Astrocyte of the spinal cord (primary cell): ENCODE results near the gene KLHL29.

Experiments
- DNase-seq: peaks from one replicate; pipeline ENCODE4 v3.0.0; 2011; ENCODE audit warnings: low read depth, low spot score
- H3K4me3 ChIP-seq: 2 replicates; pipeline ENCODE4 v1.5.1; 2011; ENCODE audit warnings: low read depth, mild to moderate bottlenecking, low read length, moderate library complexity
- in situ Hi-C: cut with HindIII; loops from 2 replicates; pipeline ENCODE4 v1.10.0; 2017; ENCODE audit warnings: low sequenced_read_pairs
- TF ChIP-seq, protein P1 (sequence below): IDR thresholded peaks from 2 replicates; pipeline ENCODE4 v1.5.1; 2012; ENCODE audit warnings: low read depth, mild to moderate bottlenecking, low read length, inconsistent platforms

KLHL29 gene

DNA sequence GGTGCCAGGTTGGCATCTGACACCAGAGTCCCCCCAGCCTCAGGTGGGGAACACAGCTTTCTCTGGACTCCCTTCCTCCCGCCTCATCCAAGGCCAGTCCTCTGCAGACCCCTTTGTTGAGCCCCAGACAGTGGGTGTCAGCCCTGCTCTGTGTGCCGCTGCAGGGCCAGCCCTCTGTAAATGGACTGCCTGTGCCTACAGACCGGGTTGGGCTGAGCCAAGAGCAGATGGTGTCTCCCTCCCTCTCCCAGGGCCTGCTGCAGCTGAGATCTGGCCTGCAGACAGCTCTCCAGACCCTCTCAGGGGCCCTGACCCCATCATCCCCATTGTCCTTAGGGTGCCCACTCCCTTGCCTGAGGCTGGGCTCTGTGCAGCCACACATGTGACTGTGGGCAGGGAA is 160.8 kb downstream of the KLHL29 start:
- no peak for DNase-seq
- no peak overlapping the region for H3K4me3 ChIP-seq
- in situ Hi-C loops: no loop called here
- TF ChIP-seq, protein P1, sequence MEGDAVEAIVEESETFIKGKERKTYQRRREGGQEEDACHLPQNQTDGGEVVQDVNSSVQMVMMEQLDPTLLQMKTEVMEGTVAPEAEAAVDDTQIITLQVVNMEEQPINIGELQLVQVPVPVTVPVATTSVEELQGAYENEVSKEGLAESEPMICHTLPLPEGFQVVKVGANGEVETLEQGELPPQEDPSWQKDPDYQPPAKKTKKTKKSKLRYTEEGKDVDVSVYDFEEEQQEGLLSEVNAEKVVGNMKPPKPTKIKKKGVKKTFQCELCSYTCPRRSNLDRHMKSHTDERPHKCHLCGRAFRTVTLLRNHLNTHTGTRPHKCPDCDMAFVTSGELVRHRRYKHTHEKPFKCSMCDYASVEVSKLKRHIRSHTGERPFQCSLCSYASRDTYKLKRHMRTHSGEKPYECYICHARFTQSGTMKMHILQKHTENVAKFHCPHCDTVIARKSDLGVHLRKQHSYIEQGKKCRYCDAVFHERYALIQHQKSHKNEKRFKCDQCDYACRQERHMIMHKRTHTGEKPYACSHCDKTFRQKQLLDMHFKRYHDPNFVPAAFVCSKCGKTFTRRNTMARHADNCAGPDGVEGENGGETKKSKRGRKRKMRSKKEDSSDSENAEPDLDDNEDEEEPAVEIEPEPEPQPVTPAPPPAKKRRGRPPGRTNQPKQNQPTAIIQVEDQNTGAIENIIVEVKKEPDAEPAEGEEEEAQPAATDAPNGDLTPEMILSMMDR: no peak

DNA sequence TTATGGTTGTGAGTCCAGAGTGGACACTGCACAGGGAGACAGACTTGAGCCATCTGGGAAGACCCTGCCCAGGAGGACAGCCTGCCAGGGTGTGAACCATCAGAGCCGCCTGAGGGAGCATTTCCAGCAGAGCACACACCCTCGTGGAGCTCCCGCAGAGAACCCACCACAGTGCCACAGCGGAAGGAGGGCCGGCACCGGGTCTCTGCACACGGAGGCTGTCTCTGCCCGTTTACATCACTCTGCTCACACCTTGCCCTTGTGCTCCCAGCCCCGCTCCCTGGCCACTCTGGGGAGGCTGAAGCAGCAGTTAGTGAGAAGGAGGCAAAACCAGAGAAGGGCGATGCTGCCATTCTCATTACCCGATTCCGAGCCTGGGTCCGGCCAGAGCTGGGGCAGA is 161.9 kb downstream of the KLHL29 start:
- in situ Hi-C loops: no loop called here
- TF ChIP-seq, protein P1: no peak
- no peak overlapping the region for H3K4me3 ChIP-seq
- DNase-seq: no peak

DNA sequence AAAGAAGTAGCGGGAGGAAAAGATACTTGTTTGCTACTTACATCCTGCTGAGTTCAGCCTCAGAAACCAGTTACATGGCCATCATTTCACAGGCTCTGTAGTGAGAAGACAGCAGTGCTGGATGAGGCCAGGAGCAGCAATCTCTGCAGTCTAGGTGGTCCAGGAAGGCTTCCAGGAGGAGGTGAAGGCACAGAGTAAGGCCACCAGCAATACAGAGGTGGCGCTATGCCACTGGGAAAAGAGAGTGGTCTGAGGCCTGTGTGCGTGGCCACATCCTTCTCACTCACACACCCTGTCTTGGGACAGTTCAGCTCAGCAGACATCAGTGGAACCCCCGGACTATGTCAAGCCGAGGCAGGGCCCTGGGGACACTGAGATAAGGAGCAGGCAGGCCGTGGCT is 162.7 kb downstream of the KLHL29 start:
- in situ Hi-C loops: no loop called here
- no peak for DNase-seq
- no peak overlapping the region for H3K4me3 ChIP-seq
- TF ChIP-seq, protein P1: peak; percentile 4

DNA sequence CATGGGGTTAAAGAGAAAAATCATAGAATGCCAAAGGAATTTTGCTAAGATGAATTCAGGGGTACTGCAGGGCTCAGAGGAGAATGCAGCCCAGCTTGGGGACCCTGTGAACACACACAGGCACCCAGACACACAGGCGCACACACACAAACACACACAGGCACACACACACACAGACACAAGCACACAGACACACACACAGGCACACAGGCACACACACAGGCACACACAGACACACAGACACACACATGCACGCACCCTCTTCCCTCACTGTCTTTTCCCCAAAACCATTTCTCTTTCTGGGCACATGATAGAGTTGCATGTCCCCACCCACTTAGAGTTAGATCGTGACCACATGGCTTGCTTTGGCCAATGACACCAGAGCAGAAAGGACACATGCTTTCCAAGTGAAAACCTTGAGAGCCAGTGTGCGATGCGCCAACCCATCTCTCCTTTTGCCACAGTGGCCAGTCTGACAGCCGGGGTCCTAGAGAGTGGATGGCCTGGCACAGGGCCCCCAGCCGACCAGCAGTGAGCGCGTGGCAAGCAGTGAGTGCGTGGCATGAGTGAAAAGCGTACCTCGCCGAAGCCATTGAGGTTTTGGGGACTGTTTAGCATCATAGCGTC is 163.3 kb downstream of the KLHL29 start:
- DNase-seq: no peak
- TF ChIP-seq, protein P1: no peak
- no peak overlapping the region for H3K4me3 ChIP-seq
- in situ Hi-C loops: no loop called here

DNA sequence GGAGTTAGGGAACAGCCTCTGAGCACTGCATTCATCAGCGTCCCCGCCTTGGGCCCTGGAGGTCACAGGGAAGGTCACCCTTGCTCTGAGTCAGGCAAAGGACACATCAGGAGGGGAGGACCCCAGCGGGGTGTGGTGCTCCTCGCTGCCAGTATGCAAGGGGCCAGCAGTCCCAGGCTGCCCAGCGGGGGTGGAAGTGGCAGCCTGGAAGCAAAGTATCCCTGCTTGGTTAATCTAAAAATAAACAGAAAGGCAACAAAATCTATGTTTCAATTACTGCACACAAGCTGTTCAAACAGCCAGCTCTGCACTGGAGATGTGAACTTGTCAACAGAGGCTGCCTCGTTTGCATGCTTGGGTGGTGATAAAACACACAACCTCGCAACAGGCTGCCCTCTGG is 164.1 kb downstream of the KLHL29 start:
- in situ Hi-C loops: no loop called here
- peak; percentile 32 for DNase-seq
- no peak overlapping the region for H3K4me3 ChIP-seq
- TF ChIP-seq, protein P1: no peak

DNA sequence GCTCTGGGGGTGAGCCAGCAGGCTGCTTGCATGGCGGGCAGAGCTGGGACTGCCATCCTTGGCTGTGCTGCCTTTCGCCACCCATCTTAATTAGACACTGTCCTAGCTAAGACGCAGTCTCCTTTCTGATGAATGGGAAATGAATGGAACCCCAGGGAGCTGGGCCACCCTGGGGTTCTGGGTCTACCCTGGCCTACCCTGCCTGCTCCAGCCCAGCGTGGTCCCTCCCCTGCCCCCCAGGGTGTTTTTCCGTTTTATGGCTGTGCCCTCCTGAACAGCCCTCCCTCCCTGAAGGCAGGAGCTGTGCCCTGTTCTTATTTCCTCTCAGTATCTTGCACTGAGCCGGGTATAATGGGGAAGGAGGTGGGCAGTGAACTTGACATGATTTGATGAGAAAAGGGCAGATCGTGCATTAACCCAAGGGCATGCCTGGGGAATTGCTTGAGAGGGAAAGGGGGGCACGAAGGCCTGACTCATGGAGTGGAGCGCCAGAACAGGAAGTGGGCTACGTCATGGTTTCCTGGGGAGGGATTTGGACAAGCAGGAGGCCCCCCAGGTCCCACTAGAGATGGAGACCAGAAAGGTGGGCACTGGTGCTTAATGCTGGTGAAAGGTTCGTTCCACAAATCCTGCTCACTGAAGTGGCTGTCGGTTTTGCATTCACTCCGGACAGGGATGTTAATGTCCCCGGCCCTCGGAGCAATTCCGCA is 165.0 kb downstream of the KLHL29 start:
- in situ Hi-C loops: no loop called here
- TF ChIP-seq, protein P1: no peak
- no peak overlapping the region for H3K4me3 ChIP-seq
- DNase-seq: peak; percentile 51
